K562 treated with DMSO at 1 percent for 4 hours (cell line): ENCODE data around the gene DSN1. TPM values are rescaled to one million over a fixed set of nuclear protein-coding genes. Genes with fewer than 3 reads are reported as not detected.

Source experiments
- total RNA-seq: library from RNA; unstranded; fragments of 300-600 nt; gene quantifications from 2 replicates; pipeline ENCODE4 v1.2.3, GENCODE V29; 2022; ENCODE audit not compliant: insufficient read depth

Gene DSN1
- total RNA-seq, result 16.7 and 25.5 TPM in 2 replicates

GRCh38 chr20:36773597-36774390 is at the start of gene DSN1:
Gene DSN1, minus strand, starts transcription at chr20:36773763. Its CDS starts 2,305 bp downstream, at chr20:36771458.

GRCh38 chr20:36745927-36746659 is 27.5 kb downstream of the DSN1 start, which contains the start of gene NDRG3:
Gene NDRG3, minus strand, starts transcription at chr20:36746090. Its CDS starts 24,355 bp downstream, at chr20:36721735.

Other genes with a start within 250 kb of the DSN1 start
- 7.8 and 8.6 TPM in 2 replicates for gene MYL9, start 232.2 kb downstream of the DSN1 start, total RNA-seq
- 3.0 and 3.8 TPM in 2 replicates for gene TGIF2, start 200.2 kb downstream of the DSN1 start, total RNA-seq
- gene RAB5IF, start 168.0 kb downstream of the DSN1 start, total RNA-seq, result 136 and 143 TPM in 2 replicates
- gene SLA2, start 127.6 kb downstream of the DSN1 start, total RNA-seq, result not detected in 2 replicates
- 15.5 and 18.6 TPM in 2 replicates for gene NDRG3, start 27.7 kb downstream of the DSN1 start, total RNA-seq
- not detected in 2 replicates for gene TLDC2, start 102.4 kb upstream of the DSN1 start, total RNA-seq
- gene SAMHD1, start 177.9 kb upstream of the DSN1 start, total RNA-seq, result 9.7 and 11.4 TPM in 2 replicates